ENCODE results near the gene PKP4. TPM values are rescaled to one million over a fixed set of nuclear protein-coding genes. Genes with fewer than 3 reads are reported as not detected.
"Not testable (repeated sequence)": the region's sequence is repeated elsewhere in the genome, so short reads cannot be mapped to it uniquely, and the experiment has no call there.

Gene PKP4
- total RNA-seq, 4 donors from 2014 or later, result 64.1 to 152 (median 90.2) TPM

- Histone ChIP-seq H3K27ac (no peak overlapping the region), H3K27me3 (no peaks in the 10 kb centered on the region), H3K36me3 (no peaks in the 10 kb centered on the region), H3K4me1 (peaks cover 12% of the 10 kb centered on the region), H3K4me3 (no peak overlapping the region), H3K9me3 (no peaks in the 10 kb centered on the region)
- 95% methylated on average over 2 of the region's 2 CpGs for WGBS
- TF ChIP-seq EP300 (IDR thresholded peaks at IDR 0.05) (no peak), CTCF (IDR thresholded peaks at IDR 0.05) (no peak), POLR2AphosphoS5 (IDR thresholded peaks at IDR 0.05) (no peak), POLR2A (IDR thresholded peaks at IDR 0.05) (no peak)
- no peak for DNase-seq (ENCODE audit: low spot score in 2 of 2)
These were observed 234.1 kb downstream of the PKP4 start for GRCh38 chr2:158690823-158691222.

- H3K4me3 ChIP-seq, result no peak overlapping the region
- no peaks in the 10 kb centered on the region for H3K27me3 ChIP-seq
- no peaks in the 10 kb centered on the region for H3K36me3 ChIP-seq
- peaks cover 4% of the 10 kb centered on the region for H3K4me1 ChIP-seq
- 95% methylated on average over 4 of the region's 4 CpGs for WGBS
- no peak for DNase-seq (ENCODE audit: low spot score in 2 of 2)
- H3K27ac ChIP-seq, result no peak overlapping the region
- no peaks in the 10 kb centered on the region for H3K9me3 ChIP-seq
- TF ChIP-seq CTCF (IDR thresholded peaks at IDR 0.05), result no peak
These were observed 234.9 kb downstream of the PKP4 start for GRCh38 chr2:158691619-158692018.

- Histone ChIP-seq H3K36me3 (no peaks in the 10 kb centered on the region), H3K4me1 (no peaks in the 10 kb centered on the region), H3K27me3 (no peaks in the 10 kb centered on the region), H3K9me3 (no peaks in the 10 kb centered on the region), H3K27ac (no peak overlapping the region), H3K4me3 (no peak overlapping the region)
- DNase-seq (ENCODE audit: low spot score in 2 of 2), result no peak
- no peak for TF ChIP-seq EP300 (IDR thresholded peaks at IDR 0.05)
- TF ChIP-seq POLR2A (IDR thresholded peaks at IDR 0.05), result no peak
- no peak for TF ChIP-seq POLR2AphosphoS5 (IDR thresholded peaks at IDR 0.05)
- no peak for TF ChIP-seq CTCF (IDR thresholded peaks at IDR 0.05)
- WGBS, result 97% methylated on average over 3 of the region's 3 CpGs
These were observed 235.8 kb downstream of the PKP4 start for GRCh38 chr2:158692372-158693103.

- H3K9me3 ChIP-seq, result no peaks in the 10 kb centered on the region
- H3K27ac ChIP-seq, result no peak overlapping the region
- no peak overlapping the region for H3K4me3 ChIP-seq
- no peaks in the 10 kb centered on the region for H3K27me3 ChIP-seq
- no peaks in the 10 kb centered on the region for H3K36me3 ChIP-seq
- TF ChIP-seq POLR2A (IDR thresholded peaks at IDR 0.05) (no peak), POLR2AphosphoS5 (IDR thresholded peaks at IDR 0.05) (no peak), CTCF (IDR thresholded peaks at IDR 0.05) (no peak), EP300 (IDR thresholded peaks at IDR 0.05) (no peak)
- no peaks in the 10 kb centered on the region for H3K4me1 ChIP-seq
- DNase-seq (ENCODE audit: low spot score in 2 of 2), result no peak
These were observed 236.7 kb downstream of the PKP4 start for GRCh38 chr2:158693476-158693875.

- H3K4me3 ChIP-seq, result no peak overlapping the region
- DNase-seq (ENCODE audit: low spot score in 2 of 2), result no peak
- no peak overlapping the region for H3K27ac ChIP-seq
- TF ChIP-seq POLR2AphosphoS5 (IDR thresholded peaks at IDR 0.05) (no peak), POLR2A (IDR thresholded peaks at IDR 0.05) (no peak)
- no peaks in the 10 kb centered on the region for H3K4me1 ChIP-seq
- no peaks in the 10 kb centered on the region for H3K36me3 ChIP-seq
- no peaks in the 10 kb centered on the region for H3K9me3 ChIP-seq
- no peaks in the 10 kb centered on the region for H3K27me3 ChIP-seq
These were observed 238.6 kb downstream of the PKP4 start for GRCh38 chr2:158695305-158695704.

GRCh38 chr2:158695744-158696143 is 239.0 kb downstream of the PKP4 start:
- H3K27ac ChIP-seq; H3K36me3 ChIP-seq; H3K27me3 ChIP-seq; H3K9me3 ChIP-seq; DNase-seq (ENCODE audit: low spot score in 2 of 2); H3K4me1 ChIP-seq; H3K4me3 ChIP-seq: not testable (repeated sequence)
- WGBS, result 85% methylated on average over 5 of the region's 5 CpGs
